GM12878 (cell line): ENCODE data around the gene MRAS. TPM values are rescaled to one million over a fixed set of nuclear protein-coding genes. Genes with fewer than 3 reads are reported as not detected.

Experiments
- BHLHE40 ChIP-seq, 2 experiments: fragments of 450-650 bp in 1 of 2; IDR thresholded peaks; 2 replicates each; pipeline ENCODE4 v1.6.1; 2011 to 2017; ENCODE audit warnings: low read depth in 2 of 2, borderline replicate concordance in 1 of 2, improper control_type of control experiment in 1 of 2, low read length in 1 of 2, mild to moderate bottlenecking in 1 of 2
- CBFB ChIP-seq: IDR thresholded peaks from 2 replicates; pipeline ENCODE4 v1.6.1; 2016; ENCODE audit warnings: antibody characterized with exemption, low read depth
- CEBPB ChIP-seq, 2 experiments: fragments of 150-350 bp in 1 of 2; IDR thresholded peaks; 2 replicates each; pipeline ENCODE4 v1.6.1; 2012 to 2014; ENCODE audit warnings: low read depth in 2 of 2, low read length in 2 of 2, borderline replicate concordance in 1 of 2, inconsistent platforms in 1 of 2
- CHD1 ChIP-seq: IDR thresholded peaks from 2 replicates; pipeline ENCODE4 v1.6.1; 2012; ENCODE audit warnings: low read depth, low read length, improper control_type of control experiment
- CHD4 ChIP-seq: fragments of 200-600 bp; sonication (generic); IDR thresholded peaks from 2 replicates; pipeline ENCODE4 v1.6.1; 2016; ENCODE audit warnings: mild to moderate bottlenecking
- PML ChIP-seq: IDR thresholded peaks from 2 replicates; pipeline ENCODE4 v1.6.1; 2012; ENCODE audit warnings: low read length, inconsistent platforms
- SUPT20H ChIP-seq: IDR thresholded peaks from 2 replicates; pipeline ENCODE4 v1.6.1; 2011; ENCODE audit warnings: low read depth, mild to moderate bottlenecking, low read length, moderate library complexity, borderline replicate concordance; ENCODE audit not compliant: control insufficient read depth
- WRNIP1 ChIP-seq: IDR thresholded peaks from 2 replicates; pipeline ENCODE4 v1.6.1; 2011; ENCODE audit warnings: low read depth, low read length, improper control_type of control experiment, borderline replicate concordance
- polyA plus RNA-seq, 11 experiments: library from polyadenylated mRNA; depleted of rRNA in 4 of 11; unstranded in 6 of 11; stranded (reverse) in 5 of 11; fragments of >200 nt; fragmentation: Nextera tagmentation in 4 of 11; fragmentation: Illumina TruSeq in 1 of 11; extraction: Ambion mirVana in 4 of 11; extraction: Trizol in 1 of 11; gene quantifications; 1 replicate in 1 of 11; 2 replicates in 10 of 11; pipeline versions ENCODE4 v1.2.1 to v1.2.3, GENCODE V29; 2011 to 2016; ENCODE audit warnings: inconsistent platforms in 2 of 11, missing spikeins in 2 of 11, low read depth in 1 of 11
- total RNA-seq, 4 experiments: library from RNA; depleted of rRNA in 3 of 4; stranded (reverse); fragments of >200 nt in 3 of 4; fragmentation: Illumina TruSeq in 1 of 4; extraction: Trizol in 1 of 4; gene quantifications; 2 replicates each; pipeline versions ENCODE4 v1.2.1 to v1.2.3, GENCODE V29; 2013 to 2021
- TF ChIP-seq, protein P1 (sequence below): IDR thresholded peaks from 2 replicates; pipeline ENCODE4 v1.6.1; 2012; ENCODE audit warnings: mild to moderate bottlenecking, low read depth, low read length
- TF ChIP-seq, protein P2 (sequence below): fragments of 150-350 bp; IDR thresholded peaks from 2 replicates; pipeline ENCODE4 v1.6.1; 2014; ENCODE audit warnings: mild to moderate bottlenecking, low read depth, low read length
- TF ChIP-seq, protein P3 (sequence below): IDR thresholded peaks from 2 replicates; pipeline ENCODE4 v1.6.1; 2012; ENCODE audit warnings: low read depth, low read length, improper control_type of control experiment

MRAS gene
- total and polyA plus RNA-seq, 10 of the 15 experiments (the other 5 are each of a cell fraction or from before 2014, with no cell fraction given): 0.01 to 0.44 (median 0.17) TPM; not detected in 6

DNA sequence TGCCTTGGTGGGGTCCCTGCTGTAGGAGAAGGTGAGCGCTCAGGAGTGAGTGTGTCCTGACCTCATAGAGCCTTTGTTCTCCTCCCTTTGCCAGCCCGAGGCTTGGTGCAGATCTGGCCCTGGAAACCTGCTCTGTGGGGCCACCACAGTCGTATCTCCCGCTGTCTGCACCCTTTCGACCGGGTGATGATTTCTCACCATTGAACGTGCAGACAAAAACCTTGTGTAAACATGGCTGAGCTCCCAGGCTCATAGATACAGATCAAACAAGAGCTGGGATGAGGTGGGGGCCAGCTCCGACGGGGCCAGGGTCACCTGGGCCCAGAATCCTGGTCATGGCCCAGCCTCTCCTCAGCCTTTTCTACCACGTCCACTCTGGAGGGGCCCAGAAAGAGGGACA is 51.4 kb downstream of the MRAS start (continued):
- TF ChIP-seq, protein P1, sequence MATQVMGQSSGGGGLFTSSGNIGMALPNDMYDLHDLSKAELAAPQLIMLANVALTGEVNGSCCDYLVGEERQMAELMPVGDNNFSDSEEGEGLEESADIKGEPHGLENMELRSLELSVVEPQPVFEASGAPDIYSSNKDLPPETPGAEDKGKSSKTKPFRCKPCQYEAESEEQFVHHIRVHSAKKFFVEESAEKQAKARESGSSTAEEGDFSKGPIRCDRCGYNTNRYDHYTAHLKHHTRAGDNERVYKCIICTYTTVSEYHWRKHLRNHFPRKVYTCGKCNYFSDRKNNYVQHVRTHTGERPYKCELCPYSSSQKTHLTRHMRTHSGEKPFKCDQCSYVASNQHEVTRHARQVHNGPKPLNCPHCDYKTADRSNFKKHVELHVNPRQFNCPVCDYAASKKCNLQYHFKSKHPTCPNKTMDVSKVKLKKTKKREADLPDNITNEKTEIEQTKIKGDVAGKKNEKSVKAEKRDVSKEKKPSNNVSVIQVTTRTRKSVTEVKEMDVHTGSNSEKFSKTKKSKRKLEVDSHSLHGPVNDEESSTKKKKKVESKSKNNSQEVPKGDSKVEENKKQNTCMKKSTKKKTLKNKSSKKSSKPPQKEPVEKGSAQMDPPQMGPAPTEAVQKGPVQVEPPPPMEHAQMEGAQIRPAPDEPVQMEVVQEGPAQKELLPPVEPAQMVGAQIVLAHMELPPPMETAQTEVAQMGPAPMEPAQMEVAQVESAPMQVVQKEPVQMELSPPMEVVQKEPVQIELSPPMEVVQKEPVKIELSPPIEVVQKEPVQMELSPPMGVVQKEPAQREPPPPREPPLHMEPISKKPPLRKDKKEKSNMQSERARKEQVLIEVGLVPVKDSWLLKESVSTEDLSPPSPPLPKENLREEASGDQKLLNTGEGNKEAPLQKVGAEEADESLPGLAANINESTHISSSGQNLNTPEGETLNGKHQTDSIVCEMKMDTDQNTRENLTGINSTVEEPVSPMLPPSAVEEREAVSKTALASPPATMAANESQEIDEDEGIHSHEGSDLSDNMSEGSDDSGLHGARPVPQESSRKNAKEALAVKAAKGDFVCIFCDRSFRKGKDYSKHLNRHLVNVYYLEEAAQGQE: no peak
- TF ChIP-seq CBFB (no peak), WRNIP1 (no peak), CEBPB (IDR thresholded peaks at IDR 0.05; ENCODE audit: borderline replicate concordance in 1 of 2, low read depth in 2 of 2, low read length in 2 of 2) (no peak), CHD4 (no peak), SUPT20H (no peak), CHD1 (no peak), BHLHE40 (IDR thresholded peaks at IDR 0.05; ENCODE audit: borderline replicate concordance in 1 of 2, low read depth in 2 of 2, low read length in 1 of 2) (no peak), PML (no peak)
- TF ChIP-seq, protein P2, sequence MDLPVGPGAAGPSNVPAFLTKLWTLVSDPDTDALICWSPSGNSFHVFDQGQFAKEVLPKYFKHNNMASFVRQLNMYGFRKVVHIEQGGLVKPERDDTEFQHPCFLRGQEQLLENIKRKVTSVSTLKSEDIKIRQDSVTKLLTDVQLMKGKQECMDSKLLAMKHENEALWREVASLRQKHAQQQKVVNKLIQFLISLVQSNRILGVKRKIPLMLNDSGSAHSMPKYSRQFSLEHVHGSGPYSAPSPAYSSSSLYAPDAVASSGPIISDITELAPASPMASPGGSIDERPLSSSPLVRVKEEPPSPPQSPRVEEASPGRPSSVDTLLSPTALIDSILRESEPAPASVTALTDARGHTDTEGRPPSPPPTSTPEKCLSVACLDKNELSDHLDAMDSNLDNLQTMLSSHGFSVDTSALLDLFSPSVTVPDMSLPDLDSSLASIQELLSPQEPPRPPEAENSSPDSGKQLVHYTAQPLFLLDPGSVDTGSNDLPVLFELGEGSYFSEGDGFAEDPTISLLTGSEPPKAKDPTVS: no peak
- TF ChIP-seq, protein P3, sequence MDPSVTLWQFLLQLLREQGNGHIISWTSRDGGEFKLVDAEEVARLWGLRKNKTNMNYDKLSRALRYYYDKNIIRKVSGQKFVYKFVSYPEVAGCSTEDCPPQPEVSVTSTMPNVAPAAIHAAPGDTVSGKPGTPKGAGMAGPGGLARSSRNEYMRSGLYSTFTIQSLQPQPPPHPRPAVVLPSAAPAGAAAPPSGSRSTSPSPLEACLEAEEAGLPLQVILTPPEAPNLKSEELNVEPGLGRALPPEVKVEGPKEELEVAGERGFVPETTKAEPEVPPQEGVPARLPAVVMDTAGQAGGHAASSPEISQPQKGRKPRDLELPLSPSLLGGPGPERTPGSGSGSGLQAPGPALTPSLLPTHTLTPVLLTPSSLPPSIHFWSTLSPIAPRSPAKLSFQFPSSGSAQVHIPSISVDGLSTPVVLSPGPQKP: no peak
- TF ChIP-seq, all 136 proteins: peak for 0
